Liver (tissue), 9 donors: Measurements from ENCODE around the gene FOXO3. TPM values are rescaled to one million over a fixed set of nuclear protein-coding genes. Genes with fewer than 3 reads are reported as not detected.
A peak's percentile ranks its signal among the peaks of the same experiment; 100 is the strongest.

ENCODE experiments used
- DNase-seq: peaks from one replicate; pipeline ENCODE4 v3.0.0-alpha.2; 2017; ENCODE audit warnings: low spot score
- H3K27ac ChIP-seq, 2 donors: one replicate each; pipeline ENCODE4 v1.7.0; 2013; ENCODE audit warnings: inconsistent platforms in 2 of 2, low read length in 2 of 2, control low read depth in 1 of 2, low read depth in 1 of 2, mild to moderate bottlenecking in 1 of 2
- H3K27me3 ChIP-seq, 4 donors: one replicate each; pipeline versions ENCODE4 v1.6.1 to v1.7.0; 2013; ENCODE audit warnings: low read length in 3 of 4, inconsistent platforms in 1 of 4, mild to moderate bottlenecking in 1 of 4, moderate library complexity in 1 of 4; ENCODE audit not compliant: control insufficient read depth in 4 of 4, insufficient read depth in 4 of 4
- H3K36me3 ChIP-seq, 4 donors: one replicate each; pipeline versions ENCODE4 v1.6.1 to v1.7.0; 2013; ENCODE audit warnings: low read length in 3 of 4, mild to moderate bottlenecking in 3 of 4, low read depth in 1 of 4, moderate library complexity in 1 of 4; ENCODE audit not compliant: control insufficient read depth in 4 of 4, insufficient read depth in 3 of 4
- H3K4me1 ChIP-seq, 4 donors: one replicate each; pipeline versions ENCODE4 v1.6.1 to v1.7.0; 2013; ENCODE audit warnings: low read length in 3 of 4, mild to moderate bottlenecking in 3 of 4, moderate library complexity in 1 of 4; ENCODE audit not compliant: control insufficient read depth in 4 of 4, insufficient read depth in 4 of 4
- H3K4me3 ChIP-seq, 3 donors: one replicate each; pipeline versions ENCODE4 v1.6.1 to v1.7.0; 2013; ENCODE audit warnings: low read length in 3 of 3, control low read depth in 1 of 3, low read depth in 1 of 3, mild to moderate bottlenecking in 1 of 3
- H3K9ac ChIP-seq, 2 donors: one replicate each; pipeline ENCODE4 v1.7.0; 2013; ENCODE audit warnings: low read length in 2 of 2, mild to moderate bottlenecking in 2 of 2, moderate library complexity in 2 of 2, control low read depth in 1 of 2, low read depth in 1 of 2
- H3K9me3 ChIP-seq, 4 donors: one replicate each; pipeline versions ENCODE4 v1.6.1 to v1.7.0; 2013; ENCODE audit warnings: low read length in 3 of 4; ENCODE audit not compliant: control insufficient read depth in 4 of 4
- EGR1 ChIP-seq, 2 donors: IDR thresholded peaks; 2 replicates each; pipeline ENCODE4 v1.6.1; 2016 to 2018; ENCODE audit warnings: antibody characterized with exemption in 2 of 2, low read depth in 2 of 2
- FOXA1 ChIP-seq: IDR thresholded peaks from 2 replicates; pipeline ENCODE4 v1.6.1; 2016; ENCODE audit warnings: antibody characterized with exemption
- FOXA2 ChIP-seq: IDR thresholded peaks from 2 replicates; pipeline ENCODE4 v1.6.1; 2016; ENCODE audit warnings: antibody characterized with exemption
- GABPA ChIP-seq, 2 donors: IDR thresholded peaks in 1 of 2; conservative IDR thresholded peaks in 1 of 2; 2 replicates each; pipeline ENCODE4 v1.6.1; 2016; ENCODE audit warnings: antibody characterized with exemption in 2 of 2, mild to moderate bottlenecking in 1 of 2, moderate library complexity in 1 of 2
- HNF4A ChIP-seq, 2 donors: conservative IDR thresholded peaks; 2 replicates each; pipeline ENCODE4 v1.6.1; 2016; ENCODE audit warnings: antibody characterized with exemption in 2 of 2, mild to moderate bottlenecking in 2 of 2
- HNF4G ChIP-seq: IDR thresholded peaks from 2 replicates; pipeline ENCODE4 v1.6.1; 2016; ENCODE audit warnings: antibody characterized with exemption
- JUND ChIP-seq, 2 donors: IDR thresholded peaks; 2 replicates each; pipeline ENCODE4 v1.6.1; 2016; ENCODE audit warnings: antibody characterized with exemption in 2 of 2
- NR2F2 ChIP-seq: IDR thresholded peaks from 2 replicates; pipeline ENCODE4 v1.6.1; 2016; ENCODE audit warnings: antibody characterized with exemption
- RAD21 ChIP-seq, 2 donors: IDR thresholded peaks; 2 replicates each; pipeline ENCODE4 v1.6.1; 2016; ENCODE audit warnings: antibody characterized with exemption in 2 of 2, mild to moderate bottlenecking in 2 of 2
- RXRA ChIP-seq, 2 donors: IDR thresholded peaks; 2 replicates each; pipeline ENCODE4 v1.6.1; 2017 to 2018; ENCODE audit warnings: antibody characterized with exemption in 2 of 2, mild to moderate bottlenecking in 1 of 2
- SP1 ChIP-seq: IDR thresholded peaks from 2 replicates; pipeline ENCODE4 v1.6.1; 2018; ENCODE audit warnings: antibody characterized with exemption, mild to moderate bottlenecking
- TAF1 ChIP-seq: conservative IDR thresholded peaks from 2 replicates; pipeline ENCODE4 v1.6.1; 2016; ENCODE audit warnings: antibody characterized with exemption, mild to moderate bottlenecking
- YY1 ChIP-seq: IDR thresholded peaks from 2 replicates; pipeline ENCODE4 v1.6.1; 2016; ENCODE audit warnings: antibody characterized with exemption, mild to moderate bottlenecking
- WGBS: extraction: QIAGEN DNeasy Blood & Tissue Kit; methylation state at CpG from one replicate; pipeline ENCODE4 v1.1.7; 2013; 5-methylcytosine and 5-hydroxymethylcytosine counted together
- polyA plus RNA-seq, 2 donors: library from polyadenylated mRNA; stranded (reverse) in 1 of 2; unstranded in 1 of 2; fragments of 200-250 nt in 1 of 2; fragments of >200 nt in 1 of 2; fragmentation: Nextera tagmentation in 1 of 2; extraction: Ambion mirVana in 1 of 2; gene quantifications; one replicate each; pipeline versions ENCODE4 v1.2.1 to v1.2.3, GENCODE V29; 2013 to 2015
- total RNA-seq, 2 donors: library from RNA; depleted of rRNA; stranded (reverse); fragments of >200 nt; gene quantifications; one replicate each; pipeline ENCODE4 v1.2.3, GENCODE V29; 2014
- TF ChIP-seq, protein P1 (sequence below): IDR thresholded peaks from 2 replicates; pipeline ENCODE4 v1.6.1; 2016; ENCODE audit warnings: antibody characterized with exemption
- TF ChIP-seq, protein P2 (sequence below): IDR thresholded peaks from 2 replicates; pipeline ENCODE4 v1.6.1; 2016; ENCODE audit warnings: antibody characterized with exemption, mild to moderate bottlenecking
- TF ChIP-seq, protein P3 (sequence below): IDR thresholded peaks from 2 replicates; pipeline ENCODE4 v1.6.1; 2016; ENCODE audit warnings: antibody characterized with exemption
- TF ChIP-seq, protein P4 (sequence below): fragments of 150-350 bp; IDR thresholded peaks from 2 replicates; pipeline ENCODE4 v1.5.1; 2017; ENCODE audit warnings: improper control_type of control experiment, low read depth, low read length; ENCODE audit not compliant: missing input control
- TF ChIP-seq, protein P5 (sequence below): IDR thresholded peaks from 2 replicates; pipeline ENCODE4 v1.6.1; 2016; ENCODE audit warnings: antibody characterized with exemption
- donor health status: healthy.
- donor health status: healthy.
- donor health status: healthy.
- donor health status: healthy.
- donor health status: healthy.

The FOXO3 gene
- total and polyA plus RNA-seq, 4 donors: 6.0 to 72.2 (median 17.3) TPM

DNA sequence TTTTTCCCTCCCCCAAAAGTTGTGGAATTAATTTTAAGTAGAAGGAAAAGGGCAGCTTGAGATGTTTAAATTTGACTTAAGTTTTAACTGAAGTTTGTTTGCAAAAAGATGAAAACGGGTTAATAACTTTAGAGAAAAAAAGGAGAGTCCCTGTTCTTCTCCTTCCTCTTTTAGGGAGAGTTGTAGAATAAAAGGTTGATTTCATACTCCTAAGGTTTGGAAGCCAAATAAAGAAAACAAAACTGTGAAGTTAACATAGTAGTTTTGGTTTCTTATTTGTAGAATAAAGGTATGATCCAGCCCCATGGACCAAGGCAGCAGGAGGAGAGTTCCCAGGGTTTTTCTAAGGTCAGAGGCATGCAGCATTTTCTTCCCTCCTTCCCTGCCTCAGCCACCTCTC is 33.4 kb downstream of the FOXO3 start:
- Histone ChIP-seq H3K9me3 (no peaks in the 10 kb centered on the region), H3K27me3 (no peaks in the 10 kb centered on the region), H3K4me3 (no peak overlapping the region), H3K27ac (peak overlapping the region in 1 of 2 donors; percentile 15), H3K36me3 (no peaks in the 10 kb centered on the region), H3K9ac (no peak overlapping the region), H3K4me1 (peaks cover 8 to 58% (median 52%) of the 10 kb centered on the region in 4 donors)
- WGBS: 72% methylated on average over 1 of the region's 1 CpG
- DNase-seq: no peak
- no peak for TF ChIP-seq NR2F2
- TF ChIP-seq RXRA (IDR thresholded peaks at IDR 0.05): no peak
- no peak for TF ChIP-seq YY1
- no peak for TF ChIP-seq HNF4A (conservative IDR thresholded peaks at IDR 0.05)
- TF ChIP-seq FOXA2: no peak
- TF ChIP-seq, protein P1, sequence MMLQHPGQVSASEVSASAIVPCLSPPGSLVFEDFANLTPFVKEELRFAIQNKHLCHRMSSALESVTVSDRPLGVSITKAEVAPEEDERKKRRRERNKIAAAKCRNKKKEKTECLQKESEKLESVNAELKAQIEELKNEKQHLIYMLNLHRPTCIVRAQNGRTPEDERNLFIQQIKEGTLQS: no peak
- no peak for TF ChIP-seq SP1
- TF ChIP-seq, protein P2, sequence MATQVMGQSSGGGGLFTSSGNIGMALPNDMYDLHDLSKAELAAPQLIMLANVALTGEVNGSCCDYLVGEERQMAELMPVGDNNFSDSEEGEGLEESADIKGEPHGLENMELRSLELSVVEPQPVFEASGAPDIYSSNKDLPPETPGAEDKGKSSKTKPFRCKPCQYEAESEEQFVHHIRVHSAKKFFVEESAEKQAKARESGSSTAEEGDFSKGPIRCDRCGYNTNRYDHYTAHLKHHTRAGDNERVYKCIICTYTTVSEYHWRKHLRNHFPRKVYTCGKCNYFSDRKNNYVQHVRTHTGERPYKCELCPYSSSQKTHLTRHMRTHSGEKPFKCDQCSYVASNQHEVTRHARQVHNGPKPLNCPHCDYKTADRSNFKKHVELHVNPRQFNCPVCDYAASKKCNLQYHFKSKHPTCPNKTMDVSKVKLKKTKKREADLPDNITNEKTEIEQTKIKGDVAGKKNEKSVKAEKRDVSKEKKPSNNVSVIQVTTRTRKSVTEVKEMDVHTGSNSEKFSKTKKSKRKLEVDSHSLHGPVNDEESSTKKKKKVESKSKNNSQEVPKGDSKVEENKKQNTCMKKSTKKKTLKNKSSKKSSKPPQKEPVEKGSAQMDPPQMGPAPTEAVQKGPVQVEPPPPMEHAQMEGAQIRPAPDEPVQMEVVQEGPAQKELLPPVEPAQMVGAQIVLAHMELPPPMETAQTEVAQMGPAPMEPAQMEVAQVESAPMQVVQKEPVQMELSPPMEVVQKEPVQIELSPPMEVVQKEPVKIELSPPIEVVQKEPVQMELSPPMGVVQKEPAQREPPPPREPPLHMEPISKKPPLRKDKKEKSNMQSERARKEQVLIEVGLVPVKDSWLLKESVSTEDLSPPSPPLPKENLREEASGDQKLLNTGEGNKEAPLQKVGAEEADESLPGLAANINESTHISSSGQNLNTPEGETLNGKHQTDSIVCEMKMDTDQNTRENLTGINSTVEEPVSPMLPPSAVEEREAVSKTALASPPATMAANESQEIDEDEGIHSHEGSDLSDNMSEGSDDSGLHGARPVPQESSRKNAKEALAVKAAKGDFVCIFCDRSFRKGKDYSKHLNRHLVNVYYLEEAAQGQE: no peak
- TF ChIP-seq HNF4G: no peak
- no peak for TF ChIP-seq EGR1 (IDR thresholded peaks at IDR 0.05; ENCODE audit: low read depth in 2 of 2)
- TF ChIP-seq RAD21 (IDR thresholded peaks at IDR 0.05): no peak
- no peak for TF ChIP-seq FOXA1
- no peak for TF ChIP-seq TAF1
- no peak for TF ChIP-seq JUND (IDR thresholded peaks at IDR 0.05)
- TF ChIP-seq, protein P3, sequence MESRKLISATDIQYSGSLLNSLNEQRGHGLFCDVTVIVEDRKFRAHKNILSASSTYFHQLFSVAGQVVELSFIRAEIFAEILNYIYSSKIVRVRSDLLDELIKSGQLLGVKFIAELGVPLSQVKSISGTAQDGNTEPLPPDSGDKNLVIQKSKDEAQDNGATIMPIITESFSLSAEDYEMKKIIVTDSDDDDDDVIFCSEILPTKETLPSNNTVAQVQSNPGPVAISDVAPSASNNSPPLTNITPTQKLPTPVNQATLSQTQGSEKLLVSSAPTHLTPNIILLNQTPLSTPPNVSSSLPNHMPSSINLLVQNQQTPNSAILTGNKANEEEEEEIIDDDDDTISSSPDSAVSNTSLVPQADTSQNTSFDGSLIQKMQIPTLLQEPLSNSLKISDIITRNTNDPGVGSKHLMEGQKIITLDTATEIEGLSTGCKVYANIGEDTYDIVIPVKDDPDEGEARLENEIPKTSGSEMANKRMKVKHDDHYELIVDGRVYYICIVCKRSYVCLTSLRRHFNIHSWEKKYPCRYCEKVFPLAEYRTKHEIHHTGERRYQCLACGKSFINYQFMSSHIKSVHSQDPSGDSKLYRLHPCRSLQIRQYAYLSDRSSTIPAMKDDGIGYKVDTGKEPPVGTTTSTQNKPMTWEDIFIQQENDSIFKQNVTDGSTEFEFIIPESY: no peak
- TF ChIP-seq, protein P4, sequence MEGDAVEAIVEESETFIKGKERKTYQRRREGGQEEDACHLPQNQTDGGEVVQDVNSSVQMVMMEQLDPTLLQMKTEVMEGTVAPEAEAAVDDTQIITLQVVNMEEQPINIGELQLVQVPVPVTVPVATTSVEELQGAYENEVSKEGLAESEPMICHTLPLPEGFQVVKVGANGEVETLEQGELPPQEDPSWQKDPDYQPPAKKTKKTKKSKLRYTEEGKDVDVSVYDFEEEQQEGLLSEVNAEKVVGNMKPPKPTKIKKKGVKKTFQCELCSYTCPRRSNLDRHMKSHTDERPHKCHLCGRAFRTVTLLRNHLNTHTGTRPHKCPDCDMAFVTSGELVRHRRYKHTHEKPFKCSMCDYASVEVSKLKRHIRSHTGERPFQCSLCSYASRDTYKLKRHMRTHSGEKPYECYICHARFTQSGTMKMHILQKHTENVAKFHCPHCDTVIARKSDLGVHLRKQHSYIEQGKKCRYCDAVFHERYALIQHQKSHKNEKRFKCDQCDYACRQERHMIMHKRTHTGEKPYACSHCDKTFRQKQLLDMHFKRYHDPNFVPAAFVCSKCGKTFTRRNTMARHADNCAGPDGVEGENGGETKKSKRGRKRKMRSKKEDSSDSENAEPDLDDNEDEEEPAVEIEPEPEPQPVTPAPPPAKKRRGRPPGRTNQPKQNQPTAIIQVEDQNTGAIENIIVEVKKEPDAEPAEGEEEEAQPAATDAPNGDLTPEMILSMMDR: no peak
- TF ChIP-seq, protein P5, sequence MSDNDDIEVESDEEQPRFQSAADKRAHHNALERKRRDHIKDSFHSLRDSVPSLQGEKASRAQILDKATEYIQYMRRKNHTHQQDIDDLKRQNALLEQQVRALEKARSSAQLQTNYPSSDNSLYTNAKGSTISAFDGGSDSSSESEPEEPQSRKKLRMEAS: no peak
- no peak for TF ChIP-seq GABPA (IDR thresholded peaks at IDR 0.05 in 1 of 2, conservative IDR thresholded peaks at IDR 0.05 in 1 of 2)
